SU-DHL-6 (cell line): ENCODE data around the gene RASA3.

Experiments
- CTCF ChIP-seq: fragments of 200-600 bp; sonication (generic); IDR thresholded peaks from one replicate; pipeline ENCODE4 v1.5.1; 2017; ENCODE audit warnings: antibody characterized with exemption, mild to moderate bottlenecking, low read length, moderate library complexity; ENCODE audit not compliant: insufficient read depth, poor library complexity, severe bottlenecking
- EZH2phosphoT487 ChIP-seq: fragments of 200-600 bp; sonication (generic), shearing (Covaris generic); conservative IDR thresholded peaks from 2 replicates; pipeline ENCODE4 v1.6.1; 2018; ENCODE audit warnings: mild to moderate bottlenecking, antibody characterized with exemption, low read length, moderate library complexity, mixed read lengths

GRCh38 chr13:114022876-114023275 is 109.5 kb downstream of the RASA3 start:
- TF ChIP-seq CTCF (no peak), EZH2phosphoT487 (no peak)
